OCI-LY1 (cell line): ENCODE data around the gene IFIT1B.

Experiments used
- EZH2 ChIP-seq: fragments of 200-600 bp; sonication (generic), shearing (Covaris generic); IDR thresholded peaks from 2 replicates; pipeline ENCODE4 v1.8.0; 2017; ENCODE audit warnings: borderline replicate concordance, mixed run types, mild to moderate bottlenecking, antibody characterized with exemption, low read length, moderate library complexity, mixed read lengths
- TF ChIP-seq, protein P1 (sequence below): fragments of 200-600 bp; sonication (generic), shearing (Covaris generic); IDR thresholded peaks from 2 replicates; pipeline ENCODE4 v1.5.1; 2017; ENCODE audit warnings: mild to moderate bottlenecking, antibody characterized with exemption, low read length, moderate library complexity, mixed read lengths

GRCh38 chr10:89330537-89331212 lies 47.2 kb upstream of the IFIT1B start:
- TF ChIP-seq, protein P1, sequence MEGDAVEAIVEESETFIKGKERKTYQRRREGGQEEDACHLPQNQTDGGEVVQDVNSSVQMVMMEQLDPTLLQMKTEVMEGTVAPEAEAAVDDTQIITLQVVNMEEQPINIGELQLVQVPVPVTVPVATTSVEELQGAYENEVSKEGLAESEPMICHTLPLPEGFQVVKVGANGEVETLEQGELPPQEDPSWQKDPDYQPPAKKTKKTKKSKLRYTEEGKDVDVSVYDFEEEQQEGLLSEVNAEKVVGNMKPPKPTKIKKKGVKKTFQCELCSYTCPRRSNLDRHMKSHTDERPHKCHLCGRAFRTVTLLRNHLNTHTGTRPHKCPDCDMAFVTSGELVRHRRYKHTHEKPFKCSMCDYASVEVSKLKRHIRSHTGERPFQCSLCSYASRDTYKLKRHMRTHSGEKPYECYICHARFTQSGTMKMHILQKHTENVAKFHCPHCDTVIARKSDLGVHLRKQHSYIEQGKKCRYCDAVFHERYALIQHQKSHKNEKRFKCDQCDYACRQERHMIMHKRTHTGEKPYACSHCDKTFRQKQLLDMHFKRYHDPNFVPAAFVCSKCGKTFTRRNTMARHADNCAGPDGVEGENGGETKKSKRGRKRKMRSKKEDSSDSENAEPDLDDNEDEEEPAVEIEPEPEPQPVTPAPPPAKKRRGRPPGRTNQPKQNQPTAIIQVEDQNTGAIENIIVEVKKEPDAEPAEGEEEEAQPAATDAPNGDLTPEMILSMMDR: no peak
- TF ChIP-seq EZH2: no peak
